HG02588 (cell line): ENCODE data around the gene PRSS50.
"Not testable (repeated sequence)": the region's sequence is repeated elsewhere in the genome, so short reads cannot be mapped to it uniquely, and the experiment has no call there.

Experiments
- ATAC-seq: cut with Tn5 transposase; IDR thresholded peaks from one replicate; pipeline ENCODE4 v1.9.1; 2021; ENCODE audit warnings: mild to moderate bottlenecking, moderate library complexity; ENCODE audit not compliant: unreplicated experiment

Gene PRSS50

DNA sequence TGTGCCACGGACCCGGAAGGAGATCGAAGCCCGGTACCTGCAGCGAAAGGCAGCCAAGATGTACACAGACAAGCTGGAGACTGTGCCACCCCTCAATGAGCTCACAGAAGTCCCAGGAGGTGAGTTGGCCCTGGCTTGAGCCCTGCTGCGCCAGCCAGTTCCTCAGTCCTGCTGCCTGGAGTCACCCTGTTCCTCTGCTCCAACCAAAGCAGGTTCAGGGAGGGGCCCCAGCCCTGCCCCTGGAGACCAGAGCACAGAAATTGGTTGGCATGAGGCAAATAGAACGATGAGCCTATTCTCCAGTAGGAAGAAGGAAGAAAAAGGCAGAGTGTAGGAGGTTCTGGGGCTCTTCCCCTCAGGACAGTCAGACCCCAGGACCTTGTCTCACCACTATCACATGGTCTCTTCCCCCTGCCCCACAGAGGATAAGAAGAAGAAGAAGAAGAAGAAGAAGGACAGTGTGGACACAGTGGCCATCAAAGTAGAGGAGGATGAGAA is 8.5 kb downstream of the PRSS50 start:
- ATAC-seq: no peak

DNA sequence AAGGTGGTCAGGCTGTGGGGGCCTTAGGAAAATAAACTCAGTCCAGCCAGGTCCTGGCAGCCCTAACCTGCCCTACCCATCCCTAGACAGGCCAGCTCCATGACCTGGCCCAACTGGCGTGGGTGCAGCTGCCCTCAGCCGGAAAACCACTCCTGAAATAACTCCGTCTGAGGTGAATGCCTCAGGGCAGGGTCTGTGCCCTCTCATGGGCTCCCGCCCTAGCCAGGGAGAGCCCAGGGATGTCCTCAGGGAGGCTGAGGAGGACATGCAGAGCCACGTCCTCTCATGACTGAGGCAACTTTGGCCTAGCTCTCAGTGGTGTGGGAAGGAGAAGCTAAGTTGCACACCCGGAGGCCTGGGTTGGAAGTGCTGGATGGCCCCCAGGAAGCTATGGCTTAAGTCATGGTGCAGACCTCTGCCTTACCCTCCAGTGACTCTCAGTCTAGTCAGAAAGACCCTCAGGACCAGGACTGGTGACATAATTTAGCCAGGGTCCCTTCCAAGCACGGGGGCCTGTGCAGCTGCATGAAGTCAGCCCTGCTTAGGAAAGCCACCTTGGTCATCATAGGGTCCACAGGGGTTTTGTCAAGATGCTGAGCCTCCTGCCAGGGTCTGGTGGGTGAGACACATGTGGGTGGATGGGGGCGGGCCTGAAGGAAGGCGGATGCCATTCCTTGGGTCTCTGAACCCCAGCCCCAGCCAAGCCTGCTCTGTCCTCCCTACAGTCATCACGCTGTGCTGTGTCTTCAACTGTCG is 9.1 kb downstream of the PRSS50 start:
- ATAC-seq: no peak

DNA sequence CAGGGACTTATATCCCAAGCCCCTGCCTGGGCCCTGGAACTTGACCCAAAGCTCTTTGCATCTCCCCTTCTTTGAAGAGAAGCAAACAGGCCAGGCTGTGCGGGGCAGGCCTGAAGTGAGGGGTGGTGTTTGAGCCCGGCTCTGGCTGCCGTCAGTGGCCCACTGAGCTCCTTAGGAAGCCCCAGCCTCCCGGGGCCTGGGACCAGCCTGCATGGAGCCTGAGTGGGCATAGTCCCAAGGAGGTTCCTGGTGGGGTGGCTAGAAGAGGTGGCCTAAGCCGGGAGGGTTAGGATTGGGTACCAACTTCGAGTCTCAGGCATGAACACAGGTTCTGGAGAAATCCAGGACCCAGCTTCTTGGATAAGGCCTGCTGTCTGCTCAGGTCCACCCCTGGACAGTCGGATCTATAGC is 10.1 kb downstream of the PRSS50 start:
- ATAC-seq: no peak

DNA sequence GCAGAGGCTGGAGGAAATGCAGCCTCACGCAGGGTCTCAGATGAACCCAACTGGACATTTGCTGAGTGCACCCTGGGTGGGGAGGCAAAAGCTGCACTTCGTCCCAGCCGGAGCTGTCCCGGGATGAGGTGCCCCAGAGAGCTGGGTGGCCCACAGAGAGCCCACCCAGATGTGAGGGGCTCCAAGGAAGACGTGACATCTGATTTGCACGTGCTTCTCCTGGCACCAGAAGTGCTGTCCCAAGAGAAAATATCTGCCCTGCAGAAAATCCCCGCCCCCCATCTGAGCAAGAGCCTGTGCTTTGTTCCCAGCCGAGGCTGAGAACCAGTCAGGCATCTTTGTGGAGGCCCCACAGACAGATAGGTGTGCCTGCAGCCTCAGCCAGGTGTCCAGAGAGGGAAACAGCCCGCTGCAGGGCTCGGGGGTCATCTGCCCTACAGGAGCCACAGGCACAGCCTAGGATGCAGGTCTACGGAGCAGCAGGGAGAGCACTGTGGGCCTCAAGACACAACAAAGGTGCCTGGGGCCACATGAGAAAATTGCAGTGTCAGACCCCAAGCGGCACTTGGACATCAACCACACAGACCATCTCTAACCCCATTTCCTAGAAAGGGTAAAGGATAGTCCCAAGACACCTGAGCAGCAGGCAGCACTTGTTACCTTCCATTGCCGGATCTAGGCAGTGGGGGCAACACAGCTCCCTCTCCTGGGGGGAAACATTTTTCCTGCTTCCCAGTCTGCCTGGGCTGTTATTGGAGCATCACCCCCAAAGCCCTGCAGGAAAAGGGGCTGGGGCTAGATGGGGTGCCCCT is 10.7 kb downstream of the PRSS50 start:
- ATAC-seq: no peak

DNA sequence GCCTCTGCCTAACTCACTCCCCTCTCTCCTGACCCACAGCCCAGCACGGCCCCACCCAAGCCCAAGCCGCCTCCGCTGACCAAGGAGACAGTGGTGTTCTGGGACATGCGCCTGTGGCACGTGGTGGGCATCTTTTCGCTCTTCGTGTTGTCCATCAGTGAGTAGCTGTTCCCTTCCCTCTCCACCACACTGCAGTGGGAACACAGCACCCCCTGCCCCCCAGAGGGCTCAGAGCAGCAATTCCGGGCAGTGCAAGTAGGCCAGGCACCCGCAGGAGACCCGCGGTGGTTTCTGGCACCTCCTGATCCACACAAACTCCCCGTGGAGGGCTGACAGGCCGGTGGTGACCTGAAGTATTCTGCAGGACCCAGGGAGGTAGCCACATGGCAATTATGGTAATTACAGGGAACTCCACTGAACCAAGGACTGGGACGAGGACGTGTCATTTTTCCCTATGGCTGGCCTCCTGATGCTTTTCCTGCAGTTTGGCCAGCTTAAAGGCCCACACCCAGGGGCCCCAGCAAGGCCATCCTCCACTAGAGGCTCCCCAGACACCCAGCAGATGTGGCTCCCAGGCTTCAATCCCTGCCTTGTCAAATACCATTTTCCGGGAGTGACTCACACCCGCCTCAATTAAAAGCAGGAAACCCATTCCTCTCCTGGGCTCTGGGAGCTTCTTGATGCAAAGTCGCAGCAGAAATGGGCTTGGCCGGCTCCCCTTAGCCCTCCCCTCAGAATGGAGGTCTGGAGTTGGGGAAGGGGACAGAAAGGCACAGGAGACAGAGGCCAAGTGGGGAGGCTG is 11.7 kb downstream of the PRSS50 start:
- ATAC-seq: no peak

DNA sequence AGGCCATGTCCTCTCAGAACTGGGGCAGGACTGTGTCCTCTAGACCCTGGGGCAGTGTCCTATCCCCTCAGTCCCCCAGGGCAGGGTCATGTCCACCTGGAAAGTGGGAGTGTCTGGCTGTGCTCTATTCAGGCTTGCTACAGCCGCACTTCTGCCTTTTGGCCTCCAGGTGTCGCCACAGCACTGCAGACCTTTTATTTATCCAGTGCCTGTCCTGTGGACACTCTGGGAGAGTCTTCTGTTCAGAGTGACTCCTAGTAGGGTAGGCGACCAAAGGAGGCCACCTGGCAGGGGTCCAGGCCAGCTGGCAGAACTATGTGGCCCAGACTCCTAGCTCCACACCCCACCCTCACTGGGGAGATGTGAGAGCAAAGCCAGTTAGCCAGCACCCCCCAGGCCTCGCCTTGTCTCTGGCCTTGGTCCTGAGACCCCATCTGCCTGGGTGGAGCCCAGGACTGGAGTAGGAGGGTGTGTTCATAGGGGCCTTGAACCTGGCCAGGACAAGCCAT is 12.6 kb downstream of the PRSS50 start:
- ATAC-seq: no peak

DNA sequence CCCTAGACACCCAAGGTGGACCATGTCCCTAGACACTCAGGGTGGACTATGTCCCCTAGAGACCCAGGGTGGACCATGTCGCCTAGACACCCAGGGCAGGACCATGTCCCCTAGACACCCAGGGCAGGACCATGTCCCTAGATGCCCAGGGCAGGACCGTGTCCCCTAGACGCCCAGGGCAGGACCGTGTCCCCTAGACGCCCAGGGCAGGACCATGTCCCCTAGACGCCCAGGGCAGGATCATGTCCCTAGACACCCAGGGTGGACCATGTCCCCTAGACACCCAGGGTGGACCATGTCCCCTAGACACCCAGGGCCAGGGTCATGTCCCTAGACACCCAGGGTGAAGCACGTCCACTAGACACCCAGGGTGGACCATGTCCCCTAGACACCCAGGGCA is 13.3 kb downstream of the PRSS50 start:
- ATAC-seq: not testable (repeated sequence)

DNA sequence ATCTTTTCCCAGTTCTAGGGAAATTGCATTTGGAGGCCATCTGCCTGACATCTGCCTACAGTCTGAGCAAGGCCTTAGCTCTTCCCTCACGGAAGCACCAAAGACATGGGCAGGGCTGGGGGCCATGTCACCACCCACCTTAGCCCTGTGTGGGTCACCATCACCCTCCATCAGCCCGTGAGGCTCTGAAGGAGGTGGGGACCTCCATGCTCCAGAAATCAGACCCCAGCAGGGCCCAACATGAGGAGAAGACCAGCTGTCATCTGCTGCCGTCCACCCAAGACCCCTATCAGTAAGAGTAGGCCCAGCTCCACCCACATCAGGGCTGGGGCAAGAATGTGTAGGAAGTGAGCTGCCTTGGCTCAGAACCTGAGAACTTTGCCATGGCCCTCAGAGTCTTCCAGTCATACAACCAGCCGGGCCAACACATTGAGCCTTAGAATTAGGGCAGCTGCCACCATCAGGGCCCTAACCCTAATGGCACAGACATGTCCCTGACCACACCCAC is 14.6 kb downstream of the PRSS50 start:
- ATAC-seq: no peak

DNA sequence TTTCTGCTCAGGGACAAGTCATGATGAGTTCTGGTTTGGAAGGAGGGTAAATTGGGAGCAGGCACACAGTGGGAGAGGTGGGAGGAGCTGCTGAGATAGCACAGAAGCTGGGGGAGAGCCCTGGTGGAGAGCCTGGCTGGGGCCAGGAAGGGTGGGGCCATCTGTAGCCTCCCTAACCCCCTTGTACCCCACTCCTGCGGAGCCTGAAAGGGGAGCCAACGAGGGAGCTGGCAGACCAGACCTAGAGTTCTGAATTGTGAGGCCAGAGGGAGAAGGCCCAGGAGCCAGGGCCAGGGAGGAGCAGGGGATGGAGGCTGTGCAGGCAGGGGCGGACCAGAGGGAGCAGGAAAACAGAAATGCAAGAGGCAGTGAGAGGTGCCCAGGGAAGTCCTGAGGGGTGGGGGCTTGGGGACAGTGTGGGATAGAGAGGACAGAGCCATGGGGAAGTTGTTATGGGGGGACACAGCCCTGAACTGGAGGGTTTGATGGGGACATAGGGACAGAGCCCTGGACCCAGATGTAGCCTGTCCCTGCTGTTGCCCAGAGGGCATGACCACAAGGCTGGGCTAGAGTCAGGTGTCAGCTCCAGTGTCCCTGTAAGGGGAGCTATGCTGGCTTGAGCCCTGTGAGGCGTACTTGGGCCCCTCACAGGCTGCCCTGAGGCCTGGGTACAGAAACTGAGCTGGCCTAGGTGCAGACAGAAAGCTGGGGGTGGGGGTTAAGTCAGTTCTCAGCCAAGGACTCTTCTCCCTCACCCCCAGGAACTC is 15.2 kb downstream of the PRSS50 start:
- ATAC-seq: no peak

DNA sequence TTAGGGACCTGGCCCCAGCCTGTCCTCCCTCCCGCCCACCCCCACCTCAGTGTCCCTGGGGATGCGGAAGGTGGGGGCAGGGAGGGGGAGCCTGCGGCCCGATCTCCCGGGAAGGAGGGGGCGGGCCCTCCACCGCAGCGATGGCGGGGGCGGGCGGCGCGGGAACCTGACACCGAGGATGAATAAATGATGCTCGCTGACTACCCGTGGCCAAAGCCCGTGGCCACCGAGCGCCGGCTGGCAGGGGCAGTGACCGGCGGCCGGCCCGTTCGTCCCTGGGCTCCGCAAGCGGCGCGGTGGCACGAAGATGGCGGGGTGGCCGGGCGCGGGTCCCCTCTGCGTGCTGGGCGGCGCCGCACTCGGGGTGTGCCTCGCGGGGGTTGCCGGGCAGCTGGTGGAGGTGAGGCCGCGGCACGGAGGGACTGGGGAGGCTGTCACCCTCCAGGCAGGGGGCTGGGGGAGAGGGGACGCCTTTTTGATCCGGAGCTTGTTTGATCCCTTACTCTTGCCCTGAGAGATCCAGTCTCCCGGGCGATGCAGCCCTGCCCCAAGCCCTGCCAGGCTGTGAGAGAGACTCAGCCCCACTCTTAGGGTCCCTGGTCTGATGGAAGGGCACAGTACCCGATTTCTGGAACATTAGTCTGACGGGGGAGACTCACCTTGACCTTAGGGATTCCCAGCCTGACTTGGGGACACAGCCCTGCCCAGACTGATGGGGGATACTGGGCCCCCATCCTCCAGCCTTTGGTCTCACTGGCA is 16.3 kb downstream of the PRSS50 start, which contains the start of gene TMIE:
Gene TMIE, plus strand, starts transcription at position 212 of the 759 bp plus-strand sequence. Its CDS starts 96 bp downstream, at position 308.
- no peak for ATAC-seq

DNA sequence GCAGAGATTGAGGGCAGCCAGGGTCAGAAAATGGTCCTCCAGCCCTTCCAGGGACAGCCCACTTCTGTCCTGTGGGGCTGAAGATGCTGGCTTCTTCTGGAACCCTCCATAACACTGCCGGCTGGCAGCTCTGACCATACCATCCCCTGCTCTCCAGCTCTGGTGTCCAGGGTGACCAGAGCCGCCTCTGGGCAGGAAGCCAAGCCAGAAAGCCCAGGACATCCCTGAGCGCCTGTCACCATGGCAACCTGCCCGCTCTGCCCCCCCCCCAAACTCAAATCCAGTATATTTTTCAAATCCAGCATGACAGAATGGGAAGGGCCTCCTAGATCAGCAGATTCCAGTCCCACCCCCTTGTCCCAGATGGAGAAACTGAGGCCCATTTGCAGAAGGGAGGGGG is 16.9 kb downstream of the PRSS50 start:
- ATAC-seq: no peak

DNA sequence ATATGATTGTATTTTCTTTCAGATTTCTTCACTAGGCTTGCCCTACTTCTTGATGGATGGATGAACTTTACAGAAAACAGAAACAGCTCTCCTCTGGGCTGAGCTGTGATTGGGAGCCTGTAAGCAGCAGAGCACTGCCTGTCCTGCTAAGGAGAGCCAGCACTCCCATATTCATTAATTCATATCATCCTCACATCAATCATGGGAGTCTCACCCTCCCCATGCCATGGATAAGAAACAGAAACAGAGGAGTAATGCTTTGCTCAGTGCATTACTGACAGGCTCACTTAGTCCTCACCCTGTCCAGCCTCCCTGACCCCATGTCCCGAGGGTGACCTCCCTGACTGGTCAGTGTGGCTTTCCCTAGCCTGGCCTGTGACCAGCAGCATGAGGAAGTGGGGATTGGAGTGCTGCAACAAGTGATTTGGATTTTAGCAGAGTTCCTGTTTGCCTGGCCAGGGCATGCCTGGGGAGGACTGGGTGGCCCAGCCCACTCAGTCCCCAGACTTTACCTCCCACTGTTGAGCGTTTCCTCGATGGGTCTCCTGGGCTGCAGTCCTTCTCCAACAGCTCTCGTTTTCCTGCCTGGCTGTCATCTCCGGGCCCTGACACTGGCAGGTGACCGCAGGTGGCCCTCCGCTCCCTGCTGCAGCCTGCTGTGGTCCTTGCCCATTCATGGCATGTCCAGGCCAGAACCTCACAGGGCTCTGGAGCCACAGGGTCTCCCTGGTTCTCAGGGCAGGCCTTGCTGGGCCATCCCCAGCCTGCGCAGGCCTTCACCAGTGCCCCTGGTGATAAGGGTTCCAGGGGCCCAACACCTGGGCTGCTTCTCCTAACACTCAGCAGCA is 17.8 kb downstream of the PRSS50 start:
- no peak for ATAC-seq

DNA sequence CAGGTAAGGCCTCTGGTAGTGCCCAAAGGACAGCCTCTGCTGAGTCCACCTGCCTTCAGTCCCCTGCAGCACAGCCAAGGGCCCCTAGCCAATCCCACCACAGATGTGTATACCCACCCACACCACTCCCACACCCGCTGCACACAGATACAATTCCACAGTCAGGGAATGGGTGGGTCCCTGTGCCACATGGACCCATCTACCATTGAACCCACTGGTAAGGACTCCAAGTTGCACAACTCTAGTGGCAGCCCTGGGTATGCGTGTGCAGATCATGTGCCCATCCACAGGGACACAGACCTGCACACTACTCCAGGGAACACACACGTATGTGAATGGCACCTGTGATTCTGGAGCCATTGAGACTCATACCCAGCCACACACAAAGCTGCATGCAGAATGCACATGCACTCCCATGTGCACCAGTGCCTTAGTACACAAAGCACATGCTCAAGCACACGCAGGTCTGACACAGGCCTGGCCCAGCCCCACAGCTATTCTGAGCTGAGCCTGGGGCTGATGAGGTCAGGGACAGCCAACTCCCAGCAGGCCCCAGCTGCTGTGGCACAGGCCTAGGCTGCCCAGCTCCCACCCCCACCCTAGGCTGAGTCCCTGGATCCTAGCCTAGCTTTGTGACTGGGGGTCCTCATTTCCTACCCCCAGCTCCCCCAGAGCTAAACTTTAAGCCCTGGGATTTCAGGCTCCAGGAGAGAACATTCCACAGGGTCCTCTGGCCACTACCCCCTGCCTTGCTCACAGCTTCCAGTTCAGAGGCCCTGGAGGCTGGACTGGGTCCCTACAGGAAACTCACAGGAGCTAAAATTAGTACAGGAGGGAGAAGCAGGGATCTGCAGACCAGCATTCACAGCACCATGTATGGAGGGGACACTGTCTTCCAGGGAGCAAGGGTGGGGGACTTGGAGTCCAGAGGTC is 21.4 kb downstream of the PRSS50 start:
- ATAC-seq: no peak

DNA sequence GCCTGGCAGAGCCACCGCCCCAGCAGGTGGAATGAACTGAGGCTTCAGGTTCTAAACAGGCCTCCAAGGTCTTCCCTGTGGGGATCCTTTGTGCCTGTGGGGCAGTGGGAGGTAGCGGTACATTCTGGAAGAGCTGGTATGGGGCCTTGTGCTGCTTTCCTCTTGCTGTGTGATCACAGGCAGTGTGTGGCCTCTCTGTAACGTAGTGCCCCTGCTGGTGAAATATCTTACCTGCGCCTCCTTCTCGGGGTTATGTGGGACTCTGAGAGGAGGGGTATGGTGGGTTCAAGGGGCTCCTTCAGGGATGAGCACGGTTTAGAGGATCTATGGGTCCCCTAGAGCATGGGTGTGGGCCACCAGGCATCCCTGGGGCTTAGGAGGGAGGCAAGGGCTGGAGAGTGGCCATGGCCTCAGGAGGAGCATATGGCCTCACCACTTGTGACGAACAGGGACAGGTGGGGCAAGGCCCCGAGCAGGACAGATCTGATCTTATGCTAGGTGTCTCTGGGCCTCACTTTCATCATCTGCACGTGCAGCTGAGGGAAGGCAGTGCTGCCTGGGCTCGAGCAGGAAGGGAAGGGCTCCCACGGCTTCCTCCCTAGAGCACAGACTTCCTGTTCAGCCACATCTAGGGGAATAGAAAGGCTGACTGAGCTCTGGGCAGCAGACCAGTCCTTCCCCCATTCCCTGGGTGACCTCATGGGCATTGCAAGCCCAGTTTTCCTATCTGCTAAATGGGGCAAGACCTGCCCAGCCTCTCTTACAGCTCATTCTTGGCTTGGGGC is 22.3 kb downstream of the PRSS50 start:
- ATAC-seq: no peak

DNA sequence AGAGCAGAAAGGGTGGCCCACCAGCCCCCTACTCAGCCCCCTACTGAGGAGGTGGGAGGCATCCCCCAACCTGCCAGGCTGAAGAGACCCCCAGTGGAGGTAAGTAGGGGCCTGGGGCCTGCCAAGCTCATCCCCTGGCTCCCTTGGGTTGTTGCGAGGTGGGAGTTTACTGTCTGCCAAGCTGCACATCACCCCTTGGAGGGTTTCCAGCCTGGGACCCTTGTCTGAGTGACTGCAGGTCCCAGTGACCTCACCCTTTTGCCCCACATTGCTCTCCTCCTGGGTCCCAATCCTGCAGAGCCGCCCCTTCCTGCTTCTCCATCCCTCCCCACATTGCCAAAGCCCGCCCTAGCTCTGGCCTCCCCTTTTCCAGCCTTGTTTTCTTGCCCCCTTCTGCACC is 23.1 kb downstream of the PRSS50 start:
- ATAC-seq: no peak

DNA sequence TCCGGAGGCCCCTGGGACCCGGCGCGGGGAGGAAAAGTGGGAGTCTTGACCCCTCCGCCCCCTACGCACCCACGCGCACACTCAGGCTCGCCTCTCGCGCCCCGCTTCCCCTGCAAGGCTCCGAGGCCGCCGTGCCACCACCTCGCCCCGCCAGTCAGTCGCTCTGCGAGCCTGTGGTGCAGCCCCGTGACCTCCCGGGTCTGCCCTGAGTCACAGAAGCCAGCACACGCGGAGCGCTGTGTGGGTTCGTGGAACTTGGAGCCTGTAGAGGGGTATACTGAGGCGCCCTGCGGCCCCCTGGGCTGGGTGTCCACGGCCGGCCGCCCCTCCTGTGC is 23.8 kb downstream of the PRSS50 start:
- no peak for ATAC-seq
